GM23338 (cell line): ENCODE measurements around the gene OLFML2B.

Experiments used
- EZH2 ChIP-seq: fragments of 200-600 bp; sonication (generic); IDR thresholded peaks from one replicate; pipeline ENCODE4 v1.8.0; 2017; ENCODE audit warnings: antibody characterized with exemption, mild to moderate bottlenecking, low read depth; ENCODE audit not compliant: unreplicated experiment
- POLR2AphosphoS5 ChIP-seq: IDR thresholded peaks from 2 replicates; pipeline ENCODE4 v1.6.1; 2016; ENCODE audit warnings: antibody characterized with exemption, low read depth
- TF ChIP-seq, protein P1 (sequence below), 2 experiments: fragments of 200-600 bp in 1 of 2; sonication (generic) in 1 of 2; conservative IDR thresholded peaks; 2 replicates each; pipeline versions ENCODE4 v1.5.1 to v1.6.1; 2016 to 2017; ENCODE audit warnings: antibody characterized with exemption in 2 of 2, low read depth in 2 of 2, mild to moderate bottlenecking in 2 of 2, moderate library complexity in 1 of 2

DNA sequence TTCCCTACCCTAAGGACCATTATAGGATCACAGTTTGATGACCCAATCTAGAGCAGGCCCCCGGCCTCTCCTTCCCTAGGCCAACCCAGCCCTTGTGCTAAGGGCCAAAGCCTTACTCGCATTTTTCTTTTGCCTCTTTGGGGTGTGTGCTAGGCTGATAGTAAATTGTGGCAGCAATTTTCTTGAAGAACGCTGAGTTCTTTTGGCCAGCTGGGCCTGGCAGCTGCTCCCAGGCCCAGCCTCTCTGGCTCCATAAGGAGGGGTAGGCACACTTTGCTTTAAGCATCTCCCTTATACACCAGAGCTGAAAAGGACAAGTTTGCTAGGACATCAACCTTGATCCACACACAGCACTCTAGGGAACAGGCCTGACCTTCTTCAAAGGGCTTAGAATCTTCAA is 4.2 kb downstream of the OLFML2B start:
- TF ChIP-seq, protein P1, sequence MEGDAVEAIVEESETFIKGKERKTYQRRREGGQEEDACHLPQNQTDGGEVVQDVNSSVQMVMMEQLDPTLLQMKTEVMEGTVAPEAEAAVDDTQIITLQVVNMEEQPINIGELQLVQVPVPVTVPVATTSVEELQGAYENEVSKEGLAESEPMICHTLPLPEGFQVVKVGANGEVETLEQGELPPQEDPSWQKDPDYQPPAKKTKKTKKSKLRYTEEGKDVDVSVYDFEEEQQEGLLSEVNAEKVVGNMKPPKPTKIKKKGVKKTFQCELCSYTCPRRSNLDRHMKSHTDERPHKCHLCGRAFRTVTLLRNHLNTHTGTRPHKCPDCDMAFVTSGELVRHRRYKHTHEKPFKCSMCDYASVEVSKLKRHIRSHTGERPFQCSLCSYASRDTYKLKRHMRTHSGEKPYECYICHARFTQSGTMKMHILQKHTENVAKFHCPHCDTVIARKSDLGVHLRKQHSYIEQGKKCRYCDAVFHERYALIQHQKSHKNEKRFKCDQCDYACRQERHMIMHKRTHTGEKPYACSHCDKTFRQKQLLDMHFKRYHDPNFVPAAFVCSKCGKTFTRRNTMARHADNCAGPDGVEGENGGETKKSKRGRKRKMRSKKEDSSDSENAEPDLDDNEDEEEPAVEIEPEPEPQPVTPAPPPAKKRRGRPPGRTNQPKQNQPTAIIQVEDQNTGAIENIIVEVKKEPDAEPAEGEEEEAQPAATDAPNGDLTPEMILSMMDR (conservative IDR thresholded peaks at IDR 0.05; ENCODE audit: low read depth in 2 of 2): no peak
- TF ChIP-seq POLR2AphosphoS5: no peak
- TF ChIP-seq EZH2: no peak
